Astrocyte of the cerebellum (primary cell): ENCODE measurements around the gene PREPL.
A peak's percentile ranks its signal among the peaks of the same experiment; 100 is the strongest.

Experiments
- DNase-seq: peaks from one replicate; pipeline ENCODE4 v3.0.0-alpha.2; 2011; ENCODE audit warnings: low read depth
- H3K4me3 ChIP-seq: 2 replicates; pipeline ENCODE4 v1.5.1; 2011; ENCODE audit warnings: mild to moderate bottlenecking, low read depth, low read length, moderate library complexity
- in situ Hi-C: cut with HindIII; loops from 2 replicates; pipeline ENCODE4 v1.10.0; 2017; ENCODE audit warnings: low sequenced_read_pairs
- TF ChIP-seq, protein P1 (sequence below): IDR thresholded peaks from 2 replicates; pipeline ENCODE4 v1.5.1; 2012; ENCODE audit warnings: low read length, low read depth, moderate library complexity, mild to moderate bottlenecking; ENCODE audit errors: missing control alignments

Gene PREPL

DNA sequence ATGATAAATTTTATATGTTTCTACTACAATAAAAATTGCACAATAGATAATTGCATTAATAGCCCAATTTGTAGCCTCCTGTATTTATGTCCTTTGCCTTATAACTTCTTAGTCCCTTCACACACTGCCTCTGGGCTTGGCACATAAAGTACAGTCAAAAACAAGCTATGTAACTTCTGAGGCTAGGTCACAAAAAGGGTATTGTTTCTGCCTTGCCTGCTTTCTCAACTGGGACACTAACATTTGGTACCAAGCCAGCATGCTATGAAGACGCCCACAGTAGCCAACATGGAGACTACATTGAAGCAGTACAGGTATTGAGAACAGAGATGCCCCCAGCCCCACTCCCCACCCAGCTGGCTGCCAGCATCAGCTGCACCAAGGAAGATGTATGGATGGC, 91.5 kb downstream of the PREPL start:
- TF ChIP-seq, protein P1, sequence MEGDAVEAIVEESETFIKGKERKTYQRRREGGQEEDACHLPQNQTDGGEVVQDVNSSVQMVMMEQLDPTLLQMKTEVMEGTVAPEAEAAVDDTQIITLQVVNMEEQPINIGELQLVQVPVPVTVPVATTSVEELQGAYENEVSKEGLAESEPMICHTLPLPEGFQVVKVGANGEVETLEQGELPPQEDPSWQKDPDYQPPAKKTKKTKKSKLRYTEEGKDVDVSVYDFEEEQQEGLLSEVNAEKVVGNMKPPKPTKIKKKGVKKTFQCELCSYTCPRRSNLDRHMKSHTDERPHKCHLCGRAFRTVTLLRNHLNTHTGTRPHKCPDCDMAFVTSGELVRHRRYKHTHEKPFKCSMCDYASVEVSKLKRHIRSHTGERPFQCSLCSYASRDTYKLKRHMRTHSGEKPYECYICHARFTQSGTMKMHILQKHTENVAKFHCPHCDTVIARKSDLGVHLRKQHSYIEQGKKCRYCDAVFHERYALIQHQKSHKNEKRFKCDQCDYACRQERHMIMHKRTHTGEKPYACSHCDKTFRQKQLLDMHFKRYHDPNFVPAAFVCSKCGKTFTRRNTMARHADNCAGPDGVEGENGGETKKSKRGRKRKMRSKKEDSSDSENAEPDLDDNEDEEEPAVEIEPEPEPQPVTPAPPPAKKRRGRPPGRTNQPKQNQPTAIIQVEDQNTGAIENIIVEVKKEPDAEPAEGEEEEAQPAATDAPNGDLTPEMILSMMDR, result no peak
- in situ Hi-C loops, result no loop called here
- no peak overlapping the region for H3K4me3 ChIP-seq
- DNase-seq, result no peak

DNA sequence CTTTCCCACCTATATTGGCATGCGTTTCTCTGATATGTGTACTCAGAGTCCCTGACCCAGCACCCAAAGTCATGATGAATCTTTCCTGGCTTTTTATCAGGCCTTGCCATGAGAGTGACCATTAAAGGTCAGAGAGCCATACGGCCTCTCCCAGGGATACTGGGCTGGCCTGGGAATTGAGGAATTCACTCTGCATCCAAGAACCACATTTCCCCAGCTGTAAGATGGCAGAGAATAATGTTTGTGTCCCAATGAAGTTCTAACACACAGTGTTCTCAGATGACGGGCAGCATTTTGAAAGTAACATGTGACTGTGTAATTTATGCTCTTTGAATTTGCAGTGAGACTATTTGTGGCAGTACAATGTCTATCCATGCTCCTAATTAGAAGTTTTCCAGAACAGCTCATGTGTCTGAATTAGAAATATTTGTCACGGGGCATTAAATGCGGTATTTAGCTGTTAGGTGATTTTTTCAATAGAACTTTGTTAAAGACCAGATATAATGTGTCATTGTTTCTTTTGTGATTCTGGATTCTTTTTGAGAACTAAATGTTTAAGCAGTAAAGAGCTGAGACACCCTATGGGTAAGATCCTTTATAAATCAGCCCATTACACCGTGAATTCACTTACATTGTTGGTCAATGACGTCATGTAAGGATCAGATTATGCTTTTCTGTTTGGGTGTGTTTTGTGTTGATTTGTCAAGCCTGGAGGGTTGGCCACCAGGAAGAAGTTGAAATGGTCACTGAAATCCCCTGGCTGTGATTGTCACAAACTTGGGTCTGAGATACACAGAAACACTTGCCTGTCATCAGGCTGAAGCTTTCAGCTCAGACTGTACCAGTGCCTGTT, 93.3 kb downstream of the PREPL start:
- TF ChIP-seq, protein P1, result no peak
- DNase-seq, result peak; percentile 64
- in situ Hi-C loops, result no loop called here
- H3K4me3 ChIP-seq, result no peak overlapping the region
